B cell (primary cell): Measurements from ENCODE around the gene FAM53A. TPM values are rescaled to one million over a fixed set of nuclear protein-coding genes. Genes with fewer than 3 reads are reported as not detected.

Source experiments
- ATAC-seq: fragments of 200-7000 bp; cut with Tn5 transposase; one replicate; pipeline ENCODE4 v1.10.0; 2021; ENCODE audit warnings: low read depth, mild to moderate bottlenecking, moderate number of reproducible peaks, moderate library complexity
- CTCF ChIA-PET: fragments of 350-600 bp; sonication (Branson Sonifier 250); formaldehyde crosslinking; loops from one replicate; lab custom pipeline; 2021; ENCODE audit warnings: antibody characterized with exemption, inconsistent platforms; lab: Charles Lee
- POLR2A ChIA-PET: fragments of 350-600 bp; sonication (Branson Sonifier 250); formaldehyde crosslinking; loops from one replicate; lab custom pipeline; 2021; ENCODE audit warnings: antibody characterized with exemption; lab: Charles Lee
- DNase-seq: peaks from one replicate; pipeline ENCODE4 v3.0.0; 2013
- H2AFZ ChIP-seq: 2 replicates; pipeline ENCODE4 v1.6.1; 2012; ENCODE audit warnings: mild to moderate bottlenecking, low read depth, low read length; ENCODE audit not compliant: insufficient read depth, poor library complexity, severe bottlenecking
- H3K27ac ChIP-seq, 2 donors: 1 replicate in 1 of 2; 2 replicates in 1 of 2; pipeline ENCODE4 v1.5.1; 2012 to 2013; ENCODE audit warnings: low read length in 2 of 2, mild to moderate bottlenecking in 2 of 2, moderate library complexity in 1 of 2
- H3K27me3 ChIP-seq, 4 experiments: fragments of 200-600 bp in 1 of 4; sonication (generic) in 1 of 4; replicated peaks in 1 of 4; 1 replicate in 2 of 4; 2 replicates in 2 of 4; pipeline versions ENCODE4 v1.6.1 to v1.7.0; 2013 to 2016; ENCODE audit warnings: low read length in 3 of 4, mild to moderate bottlenecking in 2 of 4, mixed read lengths in 1 of 4, moderate library complexity in 1 of 4; ENCODE audit not compliant: insufficient read depth in 4 of 4, control insufficient read depth in 3 of 4; ENCODE audit errors: control extremely low read depth in 1 of 4
- H3K36me3 ChIP-seq, 2 experiments: replicated peaks in 1 of 2; 1 replicate in 1 of 2; 2 replicates in 1 of 2; pipeline versions ENCODE4 v1.6.1 to v1.7.1; 2013; ENCODE audit warnings: low read length in 1 of 2; ENCODE audit not compliant: insufficient read depth in 2 of 2, control insufficient read depth in 1 of 2; ENCODE audit errors: control extremely low read depth in 1 of 2, extremely low read depth in 1 of 2
- H3K4me1 ChIP-seq, 2 donors: fragments of 200-600 bp in 1 of 2; sonication (generic) in 1 of 2; 1 replicate in 1 of 2; 2 replicates in 1 of 2; pipeline versions ENCODE4 v1.5.1 to v1.6.1; 2013 to 2017; ENCODE audit warnings: low read length in 2 of 2; ENCODE audit not compliant: control insufficient read depth in 2 of 2, insufficient read depth in 2 of 2
- H3K4me2 ChIP-seq: replicated peaks from 2 replicates; pipeline ENCODE3; 2012; ENCODE audit warnings: mild to moderate bottlenecking, low read depth, low read length; ENCODE audit not compliant: poor library complexity, severe bottlenecking
- H3K4me3 ChIP-seq, 5 experiments: fragments of 200-600 bp in 1 of 5; sonication (generic) in 1 of 5; 1 replicate in 3 of 5; 2 replicates in 2 of 5; pipeline versions ENCODE4 v1.5.1 to v1.7.0; 2011 to 2016; ENCODE audit warnings: low read length in 4 of 5, mild to moderate bottlenecking in 4 of 5, low read depth in 2 of 5, control low read depth in 1 of 5, moderate library complexity in 1 of 5; ENCODE audit not compliant: insufficient read depth in 1 of 5; ENCODE audit errors: control extremely low read depth in 1 of 5, extremely low read depth in 1 of 5
- H3K79me2 ChIP-seq: fragments of 200-600 bp; sonication (generic); one replicate; pipeline ENCODE4 v1.6.0; 2016; ENCODE audit warnings: low read length; ENCODE audit not compliant: control insufficient read depth, insufficient read depth
- H3K9ac ChIP-seq: fragments of 200-600 bp; sonication (generic); 2 replicates; pipeline ENCODE4 v1.6.1; 2017; ENCODE audit warnings: mild to moderate bottlenecking, low read length, moderate library complexity
- H3K9me3 ChIP-seq, 3 donors: one replicate each; pipeline versions ENCODE4 v1.6.1 to v1.7.1; 2013; ENCODE audit warnings: low read length in 2 of 3; ENCODE audit not compliant: control insufficient read depth in 2 of 3, insufficient read depth in 1 of 3; ENCODE audit errors: control extremely low read depth in 1 of 3
- H4K20me1 ChIP-seq: 2 replicates; pipeline ENCODE4 v1.6.0; 2012; ENCODE audit warnings: mild to moderate bottlenecking, low read length; ENCODE audit not compliant: insufficient read depth, control insufficient read depth, poor library complexity, severe bottlenecking
- H3K27ac Mint-ChIP-seq: one replicate; pipeline ENCODE4 v1.8.0; 2021; ENCODE audit warnings: mixed read lengths
- H3K27me3 Mint-ChIP-seq: one replicate; pipeline ENCODE4 v1.8.0; 2021; ENCODE audit warnings: mixed read lengths
- H3K4me1 Mint-ChIP-seq: one replicate; pipeline ENCODE4 v1.8.0; 2021; ENCODE audit warnings: mixed read lengths
- H3K4me3 Mint-ChIP-seq: one replicate; pipeline ENCODE4 v1.8.0; 2021; ENCODE audit warnings: mixed read lengths
- H3K9me3 Mint-ChIP-seq: one replicate; pipeline ENCODE4 v1.8.0; 2022; ENCODE audit warnings: mixed read lengths; ENCODE audit not compliant: insufficient read depth
- CTCF ChIP-seq: fragments of 200-600 bp; IDR thresholded peaks from one replicate; pipeline ENCODE4 v1.8.0; 2022; ENCODE audit warnings: antibody characterized with exemption, mild to moderate bottlenecking
- EZH2 ChIP-seq: IDR thresholded peaks from 2 replicates; pipeline ENCODE4 v1.6.1; 2012; ENCODE audit warnings: borderline replicate concordance, low read depth, mild to moderate bottlenecking, moderate library complexity, low read length; ENCODE audit not compliant: insufficient read depth, poor library complexity, severe bottlenecking
- WGBS: methylation state at CpG from one replicate; pipeline ENCODE4 v1.1.5; 2013; ENCODE audit warnings: missing lambda C conversion rate; ENCODE audit not compliant: insufficient coverage; 5-methylcytosine and 5-hydroxymethylcytosine counted together
- intact Hi-C: fragments of 100-400 bp; cut with micrococcal nuclease; formaldehyde crosslinking; loops from one replicate; pipeline ENCODE4 v1.10.0; 2022
- polyA plus RNA-seq: library from polyadenylated mRNA; depleted of rRNA; stranded (reverse); fragments of >200 nt; gene quantifications from 2 replicates; pipeline ENCODE4 v1.2.3, GENCODE V29; 2012
- total RNA-seq, 2 donors: library from RNA; stranded (reverse); fragments of 120-200 nt in 1 of 2; gene quantifications; 1 replicate in 1 of 2; 2 replicates in 1 of 2; pipeline versions ENCODE4 v1.2.3 to v1.2.4, GENCODE V29; 2013 to 2022

The FAM53A gene
- total and polyA plus RNA-seq, 2 donors (not counting 1 experiment from before 2014, with no cell fraction given) = 2.2 to 4.2 TPM

DNA sequence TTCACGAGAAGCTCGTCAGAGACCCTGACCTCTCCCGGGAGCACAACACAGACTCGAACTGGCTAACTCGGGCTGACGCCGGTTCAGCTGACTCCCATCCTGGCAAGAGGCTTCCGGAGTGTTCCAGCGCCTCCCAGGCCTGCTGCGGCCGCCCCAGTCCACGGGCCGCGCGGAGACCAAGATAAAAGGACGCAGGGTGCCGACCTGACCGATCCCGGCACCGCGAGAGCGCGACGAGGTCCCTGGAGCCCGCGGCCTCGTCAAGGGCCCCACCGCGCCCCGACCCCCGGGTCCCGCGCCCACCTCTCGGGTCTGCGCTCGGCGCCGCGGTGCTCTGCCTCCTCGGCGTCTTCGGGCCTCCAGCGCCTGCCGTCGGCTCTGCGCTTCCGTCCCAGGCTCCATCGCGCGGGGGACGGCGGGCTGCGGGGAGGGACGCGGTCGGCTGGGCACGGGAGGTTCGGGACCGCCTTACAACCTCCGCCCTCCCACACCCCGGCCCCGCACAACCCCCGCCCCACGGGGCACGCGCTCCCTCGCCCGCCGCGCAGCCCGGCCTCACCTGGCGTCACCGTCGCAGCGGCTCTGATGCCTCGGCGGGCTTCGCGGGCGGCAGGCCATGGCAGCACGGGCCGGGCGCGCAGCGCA is 27.6 kb upstream of the FAM53A start:
- DNase-seq = peak; percentile 62
- ChIA-PET POLR2A (interaction anchor here (0.5 to 3.8 kb wide), 4 partner anchors 11 to 28 kb away, joined by 3 to 61 read pairs (median 10); partner anchors contain the start of genes TACC3 and TMEM129), CTCF (interaction anchor here (0.6 to 6.1 kb wide), 8 partner anchors 9 to 444 kb away, joined by 3 to 75 read pairs (median 6); partner anchors contain the start of genes LETM1, TACC3 and TMEM129)
- intact Hi-C loops = loop anchor here (1.0 to 5.0 kb wide), 6 partner anchors 10 to 756 kb away; partner anchors contain the start of genes FAM53A, LETM1, RNF4 and TACC3
- Histone ChIP-seq H3K9me3 (no peaks in the 10 kb centered on the region), H3K36me3 (peaks cover 0 to 3% of the 10 kb centered on the region in 2 experiments), H3K27me3 (no peaks in the 10 kb centered on the region), H3K4me1 (peaks cover 50 to 56% of the 10 kb centered on the region in 2 donors), H3K4me2 (peak overlapping the region; percentile 97), H4K20me1 (peaks cover 38% of the 10 kb centered on the region), H3K27ac (peak overlapping the region; percentile 57 to 99), H3K9ac (peak overlapping the region; percentile 93), H3K4me3 (peak overlapping the region; percentile 64 to 98 (median 92)), H2AFZ (peak overlapping the region; percentile 84), H3K79me2 (peaks cover 70% of the 10 kb centered on the region)
- TF ChIP-seq CTCF (no peak), EZH2 (no peak)
- Mint-ChIP-seq H3K27me3 (no peaks in the 10 kb centered on the region), H3K27ac (peak overlapping the region; percentile 98), H3K9me3 (no peaks in the 10 kb centered on the region), H3K4me1 (peaks cover 64% of the 10 kb centered on the region), H3K4me3 (peak overlapping the region; percentile 91)
- ATAC-seq = no peak
- under 1% methylated on average over 81 of the region's 85 CpGs for WGBS
